ENCODE data around the gene MED12L.

The MED12L gene

DNA sequence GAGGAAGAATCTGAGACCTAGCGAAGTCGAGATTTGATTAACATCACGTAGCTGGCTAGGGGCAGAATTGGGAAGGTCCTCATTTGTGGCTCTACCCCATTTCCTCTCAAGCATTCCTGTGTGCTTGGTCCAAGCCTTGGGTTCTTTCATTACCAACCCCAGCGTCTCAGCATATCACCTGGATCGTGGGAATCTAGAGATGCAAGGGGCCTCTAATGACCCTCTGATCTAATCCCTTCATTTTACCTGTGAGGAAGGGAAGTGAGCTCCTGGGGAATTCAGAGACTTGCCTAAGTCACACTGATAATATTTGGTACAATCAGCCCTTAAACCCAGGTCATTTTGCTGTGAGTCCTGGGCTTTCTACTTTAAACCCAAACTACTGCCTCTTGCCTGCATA, 229.1 kb downstream of the MED12L start:
- no peak for DNase-seq (ENCODE audit: extremely low spot score)
- CTCF ChIA-PET = interaction anchor here (1.8 to 3.3 kb wide), 2 partner anchors 12 to 14 kb away, joined by 7 to 19 read pairs; partner anchors contain the start of gene P2RY13
- POLR2A ChIA-PET = no interaction called here
- TF ChIP-seq, protein P1, sequence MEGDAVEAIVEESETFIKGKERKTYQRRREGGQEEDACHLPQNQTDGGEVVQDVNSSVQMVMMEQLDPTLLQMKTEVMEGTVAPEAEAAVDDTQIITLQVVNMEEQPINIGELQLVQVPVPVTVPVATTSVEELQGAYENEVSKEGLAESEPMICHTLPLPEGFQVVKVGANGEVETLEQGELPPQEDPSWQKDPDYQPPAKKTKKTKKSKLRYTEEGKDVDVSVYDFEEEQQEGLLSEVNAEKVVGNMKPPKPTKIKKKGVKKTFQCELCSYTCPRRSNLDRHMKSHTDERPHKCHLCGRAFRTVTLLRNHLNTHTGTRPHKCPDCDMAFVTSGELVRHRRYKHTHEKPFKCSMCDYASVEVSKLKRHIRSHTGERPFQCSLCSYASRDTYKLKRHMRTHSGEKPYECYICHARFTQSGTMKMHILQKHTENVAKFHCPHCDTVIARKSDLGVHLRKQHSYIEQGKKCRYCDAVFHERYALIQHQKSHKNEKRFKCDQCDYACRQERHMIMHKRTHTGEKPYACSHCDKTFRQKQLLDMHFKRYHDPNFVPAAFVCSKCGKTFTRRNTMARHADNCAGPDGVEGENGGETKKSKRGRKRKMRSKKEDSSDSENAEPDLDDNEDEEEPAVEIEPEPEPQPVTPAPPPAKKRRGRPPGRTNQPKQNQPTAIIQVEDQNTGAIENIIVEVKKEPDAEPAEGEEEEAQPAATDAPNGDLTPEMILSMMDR (IDR thresholded peaks at IDR 0.05; ENCODE audit: control extremely low read depth, extremely low read depth, low read depth, missing control alignments) = no peak

DNA sequence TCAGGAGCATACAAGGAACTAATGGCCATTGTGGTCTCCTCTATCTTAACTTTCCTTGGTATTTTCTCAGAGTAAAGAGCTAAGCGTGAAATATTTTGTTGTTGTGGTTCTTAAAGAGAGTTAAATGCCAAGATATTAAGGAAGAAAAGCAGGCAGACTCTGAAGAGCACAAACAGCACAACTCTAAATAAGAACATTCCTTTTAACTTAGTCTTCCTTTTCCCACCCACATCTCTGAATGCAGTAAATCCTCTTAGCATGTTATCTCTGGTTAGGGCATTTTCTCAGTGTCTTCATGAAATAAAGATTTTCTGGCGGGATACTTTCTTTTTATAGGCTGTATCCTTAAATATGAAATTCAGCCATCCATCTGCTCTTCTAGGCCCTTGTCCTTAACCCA, 229.7 kb downstream of the MED12L start:
- ChIA-PET POLR2A (no interaction called here), CTCF (interaction anchor here (3.3 kb wide), 1 partner anchor 13 kb away, joined by 19 read pairs; the partner anchor contains the start of gene P2RY13)
- no peak for DNase-seq (ENCODE audit: extremely low spot score)
- TF ChIP-seq, protein P1 (IDR thresholded peaks at IDR 0.05; ENCODE audit: control extremely low read depth, extremely low read depth, low read depth, missing control alignments) = no peak

DNA sequence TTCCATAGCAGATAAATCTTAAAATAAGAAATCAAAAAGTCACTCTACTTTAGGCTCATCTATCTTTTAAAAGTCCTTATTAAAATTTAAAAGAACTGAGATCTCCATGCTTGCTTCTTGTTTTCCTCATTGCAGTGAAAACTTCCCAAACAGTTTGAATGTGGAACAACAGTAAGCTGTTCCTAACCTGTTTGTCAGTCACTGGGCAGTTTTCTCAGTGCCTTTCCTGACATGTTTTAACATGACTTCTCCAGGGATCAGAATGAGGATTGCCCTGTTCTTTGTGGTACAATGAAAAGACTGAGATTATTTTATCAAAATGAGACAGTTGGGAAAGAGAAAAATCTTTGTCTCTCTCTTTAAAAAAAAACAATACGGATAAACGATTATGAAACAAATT, 230.4 kb downstream of the MED12L start:
- ChIA-PET POLR2A (no interaction called here), CTCF (interaction anchor here (1.1 to 1.5 kb wide), 2 partner anchors 10 to 12 kb away, joined by 6 read pairs; no protein-coding TSS in a partner anchor)
- no peak for DNase-seq (ENCODE audit: extremely low spot score)
- TF ChIP-seq, protein P1 (IDR thresholded peaks at IDR 0.05; ENCODE audit: control extremely low read depth, extremely low read depth, low read depth, missing control alignments) = no peak

DNA sequence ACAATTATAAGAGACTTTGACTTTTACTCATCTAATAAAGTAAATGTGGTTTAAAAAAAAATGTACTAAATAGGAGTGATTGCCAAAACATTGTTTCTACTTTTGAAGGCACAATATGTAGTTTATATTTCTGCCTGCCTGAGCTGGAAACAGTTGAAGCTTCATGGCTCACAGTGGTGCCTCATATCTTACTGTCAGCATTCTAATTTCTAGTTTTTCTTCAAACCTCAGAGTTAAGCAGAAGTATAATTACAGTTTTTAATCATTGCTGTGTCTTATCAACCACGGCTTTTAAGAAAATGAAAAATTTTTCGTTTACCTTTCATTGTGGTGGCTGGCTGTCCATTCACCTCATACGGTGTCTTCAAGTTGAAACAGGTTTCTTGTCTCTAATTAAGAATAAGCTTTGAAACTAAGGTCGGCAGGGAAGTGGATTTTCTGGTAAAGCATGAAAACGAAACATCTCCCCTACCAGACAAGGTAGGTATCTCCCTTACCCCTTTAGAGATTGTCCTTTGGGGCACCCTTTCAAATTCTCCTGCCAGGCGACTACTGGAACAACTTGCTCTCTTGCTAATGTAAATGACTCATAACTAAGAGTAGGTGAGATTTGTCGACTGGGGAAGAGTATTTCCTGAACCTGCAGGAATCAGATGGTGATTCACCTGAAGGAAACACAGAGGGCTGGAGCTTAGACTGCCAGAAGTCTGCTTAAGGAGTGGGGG, 231.0 kb downstream of the MED12L start, which contains the start of gene GPR87:
Gene GPR87, minus strand, starts transcription at position 554 of the 725 bp plus-strand sequence. CDS start 16,720 bp downstream, outside the sequence.
- no peak for DNase-seq (ENCODE audit: extremely low spot score)
- ChIA-PET CTCF (interaction anchor here (1.0 to 1.5 kb wide), 3 partner anchors 9 to 30 kb away, joined by 3 to 6 read pairs (median 6); no protein-coding TSS in a partner anchor), POLR2A (no interaction called here)
- TF ChIP-seq, protein P1 (IDR thresholded peaks at IDR 0.05; ENCODE audit: control extremely low read depth, extremely low read depth, low read depth, missing control alignments) = no peak

DNA sequence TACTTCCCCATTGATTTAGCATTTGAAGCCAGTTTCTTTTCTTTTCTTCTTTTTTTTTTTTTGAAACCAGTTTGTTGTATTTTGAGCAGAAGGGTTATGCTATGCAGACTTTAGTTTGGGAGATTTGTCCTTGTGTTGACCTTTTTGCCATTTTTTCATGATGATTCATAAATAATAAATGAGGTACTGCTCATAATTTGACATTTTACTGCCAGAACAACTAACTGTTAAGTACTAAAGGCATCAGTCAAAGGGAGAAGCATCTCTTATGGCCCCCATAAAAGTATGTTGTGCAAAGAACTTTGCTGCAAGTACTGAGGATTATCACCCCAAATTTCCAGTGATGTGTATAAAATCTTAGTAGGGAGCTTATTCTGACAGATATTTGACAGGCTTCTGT, 232.8 kb downstream of the MED12L start:
- TF ChIP-seq, protein P1 (IDR thresholded peaks at IDR 0.05; ENCODE audit: control extremely low read depth, extremely low read depth, low read depth, missing control alignments) = no peak
- POLR2A ChIA-PET = no interaction called here
- CTCF ChIA-PET = interaction anchor here (0.6 to 1.5 kb wide), 4 partner anchors 8 to 548 kb away, joined by 3 to 6 read pairs (median 4); no protein-coding TSS in a partner anchor
- DNase-seq (ENCODE audit: extremely low spot score) = no peak

DNA sequence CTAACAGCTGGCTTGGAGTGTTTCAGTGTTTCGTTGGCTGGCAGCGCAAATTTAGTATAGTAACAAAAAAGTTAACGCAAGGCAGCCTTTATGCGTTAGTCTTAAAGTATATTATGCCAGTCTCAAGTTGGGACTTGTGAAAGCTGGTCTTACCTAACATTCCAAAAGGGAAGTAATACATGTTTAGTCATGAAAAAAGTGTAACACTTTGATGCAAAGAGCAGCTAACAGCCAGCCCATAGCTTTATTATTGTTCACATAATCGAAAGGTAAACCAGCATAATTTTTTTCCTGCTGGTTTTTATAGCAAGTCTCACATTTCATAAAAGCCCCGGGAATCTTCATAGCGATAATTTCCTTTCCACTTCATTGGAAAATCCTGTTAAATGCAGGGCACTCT, 233.5 kb downstream of the MED12L start:
- TF ChIP-seq, protein P1 (IDR thresholded peaks at IDR 0.05; ENCODE audit: control extremely low read depth, extremely low read depth, low read depth, missing control alignments) = no peak
- POLR2A ChIA-PET = no interaction called here
- no peak for DNase-seq (ENCODE audit: extremely low spot score)
- CTCF ChIA-PET = interaction anchor here (1.1 to 1.5 kb wide), 3 partner anchors 9 to 27 kb away, joined by 3 to 6 read pairs (median 5); no protein-coding TSS in a partner anchor

Data from GM10248 (cell line).